H9 (cell line): ENCODE data around the gene CCDC174. TPM values are rescaled to one million over a fixed set of nuclear protein-coding genes. Genes with fewer than 3 reads are reported as not detected.

Experiments
- DNase-seq: peaks from one replicate; pipeline ENCODE4 v3.0.0-alpha.2; 2017
- H2AFZ ChIP-seq: one replicate; pipeline ENCODE4 v1.6.1; 2013; ENCODE audit warnings: mild to moderate bottlenecking, low read length, control low read depth, moderate library complexity
- H2AK5ac ChIP-seq: 2 replicates; pipeline ENCODE4 v1.6.1; 2013; ENCODE audit warnings: low read length, control low read depth, mixed read lengths; ENCODE audit not compliant: insufficient read length
- H2BK120ac ChIP-seq: one replicate; pipeline ENCODE4 v1.6.1; 2013; ENCODE audit warnings: low read depth, mild to moderate bottlenecking, low read length, control low read depth, inconsistent platforms; ENCODE audit not compliant: poor library complexity, severe bottlenecking
- H2BK12ac ChIP-seq: 2 replicates; pipeline ENCODE4 v1.6.1; 2013; ENCODE audit warnings: low read length, control low read depth, mixed read lengths, low read depth; ENCODE audit not compliant: insufficient read length
- H2BK15ac ChIP-seq: 2 replicates; pipeline ENCODE4 v1.6.1; 2013; ENCODE audit warnings: low read depth, low read length, control low read depth
- H2BK20ac ChIP-seq: one replicate; pipeline ENCODE4 v1.6.1; 2013; ENCODE audit warnings: low read depth, mild to moderate bottlenecking, low read length, control low read depth, inconsistent platforms; ENCODE audit not compliant: poor library complexity, severe bottlenecking
- H2BK5ac ChIP-seq: 2 replicates; pipeline ENCODE4 v1.6.1; 2013; ENCODE audit warnings: low read length, control low read depth, mixed read lengths; ENCODE audit not compliant: insufficient read length
- H3K14ac ChIP-seq: 2 replicates; pipeline ENCODE4 v1.6.1; 2013; ENCODE audit warnings: low read length, control low read depth; ENCODE audit not compliant: insufficient read depth
- H3K18ac ChIP-seq: 2 replicates; pipeline ENCODE4 v1.6.1; 2013; ENCODE audit warnings: low read depth, mild to moderate bottlenecking, mixed read lengths, low read length, control low read depth; ENCODE audit not compliant: insufficient read length
- H3K23ac ChIP-seq: 2 replicates; pipeline ENCODE4 v1.6.1; 2013; ENCODE audit warnings: low read length, control low read depth, mixed read lengths, low read depth; ENCODE audit not compliant: insufficient read length
- H3K23me2 ChIP-seq: 2 replicates; pipeline ENCODE4 v1.6.1; 2013; ENCODE audit warnings: low read depth, mild to moderate bottlenecking, mixed read lengths, low read length, control low read depth; ENCODE audit not compliant: insufficient read length, poor library complexity, severe bottlenecking
- H3K27ac ChIP-seq: 2 replicates; pipeline ENCODE4 v1.5.1; 2013; ENCODE audit warnings: low read length, control low read depth, mixed read lengths, low read depth; ENCODE audit not compliant: insufficient read length
- H3K27me3 ChIP-seq: 2 replicates; pipeline ENCODE4 v1.6.1; 2013; ENCODE audit warnings: low read length, control low read depth, inconsistent platforms; ENCODE audit not compliant: insufficient read depth
- H3K4ac ChIP-seq: 2 replicates; pipeline ENCODE4 v1.6.1; 2013; ENCODE audit warnings: low read depth, mild to moderate bottlenecking, control low read depth, inconsistent platforms, low read length, moderate library complexity
- H3K4me1 ChIP-seq: 2 replicates; pipeline ENCODE4 v1.6.1; 2013; ENCODE audit warnings: low read length, control low read depth, inconsistent platforms; ENCODE audit not compliant: insufficient read depth
- H3K4me2 ChIP-seq: 2 replicates; pipeline ENCODE4 v1.6.1; 2013; ENCODE audit warnings: low read length, control low read depth, mixed read lengths; ENCODE audit not compliant: insufficient read length, insufficient read depth
- H3K56ac ChIP-seq: 2 replicates; pipeline ENCODE4 v1.6.1; 2013; ENCODE audit warnings: low read depth, mild to moderate bottlenecking, mixed read lengths, low read length, control low read depth; ENCODE audit not compliant: insufficient read length
- H3K79me1 ChIP-seq: 2 replicates; pipeline ENCODE4 v1.6.1; 2013; ENCODE audit warnings: low read depth, mild to moderate bottlenecking, moderate library complexity, low read length, control low read depth, inconsistent platforms; ENCODE audit not compliant: insufficient read depth, poor library complexity, severe bottlenecking
- H3K79me2 ChIP-seq: 2 replicates; pipeline ENCODE4 v1.6.1; 2013; ENCODE audit warnings: low read length, control low read depth, inconsistent platforms; ENCODE audit not compliant: insufficient read depth
- H3K9ac ChIP-seq: 2 replicates; pipeline ENCODE4 v1.6.1; 2013; ENCODE audit warnings: low read length, control low read depth, mixed read lengths; ENCODE audit not compliant: insufficient read length; ENCODE audit errors: extremely low read depth
- H3K9me3 ChIP-seq: one replicate; pipeline ENCODE4 v1.6.1; 2013; ENCODE audit warnings: low read depth, low read length, inconsistent platforms; ENCODE audit not compliant: control insufficient read depth
- H3T11ph ChIP-seq: one replicate; pipeline ENCODE4 v1.6.1; 2013; ENCODE audit warnings: mild to moderate bottlenecking, low read length, control low read depth, inconsistent platforms
- H4K20me1 ChIP-seq: one replicate; pipeline ENCODE4 v1.6.1; 2013; ENCODE audit not compliant: control insufficient read depth, insufficient read length, insufficient read depth
- H4K5ac ChIP-seq: 2 replicates; pipeline ENCODE4 v1.6.1; 2013; ENCODE audit warnings: low read depth, mild to moderate bottlenecking, mixed read lengths, low read length, control low read depth; ENCODE audit not compliant: insufficient read length
- H4K8ac ChIP-seq: replicated peaks from 2 replicates; pipeline ENCODE4 v1.6.1; 2013; ENCODE audit warnings: low read length, control low read depth, mixed read lengths, low read depth; ENCODE audit not compliant: insufficient read length
- H4K91ac ChIP-seq: 2 replicates; pipeline ENCODE4 v1.6.1; 2013; ENCODE audit warnings: low read depth, mild to moderate bottlenecking, moderate library complexity, mixed read lengths, low read length, control low read depth; ENCODE audit not compliant: insufficient read length
- H3K27ac Mint-ChIP-seq, 3 experiments: 2 replicates in 2 of 3; 3 replicates in 1 of 3; pipeline ENCODE4 v1.8.0; 2020 to 2021; ENCODE audit warnings: mixed read lengths in 3 of 3, mild to moderate bottlenecking in 1 of 3, moderate library complexity in 1 of 3
- H3K27me3 Mint-ChIP-seq: 2 replicates; pipeline ENCODE4 v1.8.0; 2021; ENCODE audit warnings: low read depth, mild to moderate bottlenecking, moderate library complexity, mixed read lengths
- H3K36me3 Mint-ChIP-seq, 3 experiments: 2 replicates in 2 of 3; 3 replicates in 1 of 3; pipeline ENCODE4 v1.8.0; 2020 to 2021; ENCODE audit warnings: low read depth in 3 of 3, mixed read lengths in 3 of 3; ENCODE audit not compliant: insufficient read depth in 1 of 3
- H3K4me1 Mint-ChIP-seq, 2 experiments: 2 replicates each; pipeline ENCODE4 v1.8.0; 2020; ENCODE audit warnings: mixed read lengths in 2 of 2
- H3K4me3 Mint-ChIP-seq, 2 experiments: 2 replicates in 1 of 2; 3 replicates in 1 of 2; pipeline ENCODE4 v1.8.0; 2020 to 2021; ENCODE audit warnings: mild to moderate bottlenecking in 2 of 2, mixed read lengths in 2 of 2, moderate library complexity in 1 of 2
- H3K9me3 Mint-ChIP-seq, 2 experiments: 2 replicates in 1 of 2; 3 replicates in 1 of 2; pipeline ENCODE4 v1.8.0; 2020; ENCODE audit warnings: mild to moderate bottlenecking in 2 of 2, mixed read lengths in 2 of 2, moderate library complexity in 1 of 2
- WGBS: extraction: QIAGEN DNeasy Blood & Tissue Kit; methylation state at CpG from one replicate; pipeline ENCODE4 v1.1.7; 2013; ENCODE audit warnings: missing lambda C conversion rate, low lambda C conversion rate, mixed read lengths; ENCODE audit not compliant: insufficient read length; ENCODE audit errors: extremely low coverage; 5-methylcytosine and 5-hydroxymethylcytosine counted together
- total RNA-seq: library from RNA; stranded (reverse); gene quantifications from 2 replicates; pipeline ENCODE4 v1.2.1, GENCODE V29; 2021
- TF ChIP-seq, protein P1 (sequence below): fragments of 200-600 bp; sonication (generic); conservative IDR thresholded peaks from 3 replicates; pipeline ENCODE4 v1.8.0; 2021; ENCODE audit warnings: antibody characterized with exemption, mild to moderate bottlenecking

The CCDC174 gene
- total RNA-seq, 1 experiment from 2014 or later: 15.2 TPM

DNA sequence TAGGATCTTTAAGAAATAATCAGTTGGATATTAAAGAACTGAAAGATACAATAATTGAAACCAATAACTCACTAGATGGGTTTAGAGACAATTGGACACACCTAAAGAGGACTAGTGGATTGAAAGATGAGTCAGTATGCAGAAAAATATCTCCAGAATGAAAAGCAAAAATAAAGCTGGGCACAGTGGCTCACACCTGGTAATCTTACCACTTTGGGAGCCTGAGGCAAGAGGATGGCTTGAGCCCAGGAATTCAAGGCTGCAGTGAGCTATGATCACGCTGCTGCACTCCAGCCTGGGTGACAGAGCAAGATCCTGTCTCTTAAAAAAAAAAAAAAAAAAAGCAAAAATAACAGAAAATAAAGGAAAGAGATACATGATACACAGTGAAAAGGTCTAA, 37.4 kb upstream of the CCDC174 start:
- H3T11ph ChIP-seq: no peak overlapping the region
- H4K5ac ChIP-seq: no peak overlapping the region
- no peaks in the 10 kb centered on the region for H3K27me3 ChIP-seq
- H3K23me2 ChIP-seq: no peaks in the 10 kb centered on the region
- no peaks in the 10 kb centered on the region for H3K79me2 ChIP-seq
- no peaks in the 10 kb centered on the region for H3K36me3 Mint-ChIP-seq
- no peaks in the 10 kb centered on the region for H3K79me1 ChIP-seq
- no CpG with 5 or more reads among the region's 1 CpG for WGBS
- H4K8ac ChIP-seq: no peak overlapping the region
- no peak overlapping the region for H4K91ac ChIP-seq
- no peak overlapping the region for H2BK20ac ChIP-seq
- H3K4ac ChIP-seq: no peak overlapping the region
- H3K4me2 ChIP-seq: no peak overlapping the region
- H3K4me1 Mint-ChIP-seq: peaks cover 11 to 17% of the 10 kb centered on the region in 2 experiments
- no peak overlapping the region for H3K14ac ChIP-seq
- H4K20me1 ChIP-seq: no peaks in the 10 kb centered on the region
- no peak overlapping the region for H3K27ac ChIP-seq
- H3K9me3 Mint-ChIP-seq: no peaks in the 10 kb centered on the region
- no peaks in the 10 kb centered on the region; the same call in 1 of the 2 replicates for H3K4me1 ChIP-seq
- H2AK5ac ChIP-seq: no peak overlapping the region
- H2BK12ac ChIP-seq: no peak overlapping the region
- no peak overlapping the region for H2AFZ ChIP-seq
- H3K9ac ChIP-seq: no peak overlapping the region
- no peak overlapping the region for H3K27ac Mint-ChIP-seq
- H2BK120ac ChIP-seq: no peak overlapping the region
- no peak overlapping the region for H3K4me3 Mint-ChIP-seq
- H2BK5ac ChIP-seq: no peak overlapping the region
- H3K23ac ChIP-seq: no peak overlapping the region
- H3K18ac ChIP-seq: no peak overlapping the region
- TF ChIP-seq, protein P1, sequence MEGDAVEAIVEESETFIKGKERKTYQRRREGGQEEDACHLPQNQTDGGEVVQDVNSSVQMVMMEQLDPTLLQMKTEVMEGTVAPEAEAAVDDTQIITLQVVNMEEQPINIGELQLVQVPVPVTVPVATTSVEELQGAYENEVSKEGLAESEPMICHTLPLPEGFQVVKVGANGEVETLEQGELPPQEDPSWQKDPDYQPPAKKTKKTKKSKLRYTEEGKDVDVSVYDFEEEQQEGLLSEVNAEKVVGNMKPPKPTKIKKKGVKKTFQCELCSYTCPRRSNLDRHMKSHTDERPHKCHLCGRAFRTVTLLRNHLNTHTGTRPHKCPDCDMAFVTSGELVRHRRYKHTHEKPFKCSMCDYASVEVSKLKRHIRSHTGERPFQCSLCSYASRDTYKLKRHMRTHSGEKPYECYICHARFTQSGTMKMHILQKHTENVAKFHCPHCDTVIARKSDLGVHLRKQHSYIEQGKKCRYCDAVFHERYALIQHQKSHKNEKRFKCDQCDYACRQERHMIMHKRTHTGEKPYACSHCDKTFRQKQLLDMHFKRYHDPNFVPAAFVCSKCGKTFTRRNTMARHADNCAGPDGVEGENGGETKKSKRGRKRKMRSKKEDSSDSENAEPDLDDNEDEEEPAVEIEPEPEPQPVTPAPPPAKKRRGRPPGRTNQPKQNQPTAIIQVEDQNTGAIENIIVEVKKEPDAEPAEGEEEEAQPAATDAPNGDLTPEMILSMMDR: no peak
- no peak for DNase-seq
- peaks cover 24% of the 10 kb centered on the region for H3K27me3 Mint-ChIP-seq
- H2BK15ac ChIP-seq: no peak overlapping the region
- H3K9me3 ChIP-seq: no peaks in the 10 kb centered on the region
- H3K56ac ChIP-seq: no peak overlapping the region
